KOPT-K1 (cell line): Measurements from ENCODE around the gene LOC128125822.
"Not testable (repeated sequence)": the region's sequence is repeated elsewhere in the genome, so short reads cannot be mapped to it uniquely, and the experiment has no call there.

ENCODE experiments used
- H3K27ac ChIP-seq: fragments of 200-600 bp; sonication (generic); 2 replicates; pipeline ENCODE4 v1.5.1; 2016; ENCODE audit warnings: antibody characterized with exemption, mild to moderate bottlenecking, low read depth, low read length; ENCODE audit not compliant: poor library complexity, severe bottlenecking
- H3K36me3 ChIP-seq: fragments of 200-600 bp; sonication (generic); 2 replicates; pipeline ENCODE4 v1.5.1; 2017; ENCODE audit warnings: antibody characterized with exemption, mild to moderate bottlenecking, low read length, moderate library complexity; ENCODE audit not compliant: insufficient read depth
- H3K9me3 ChIP-seq: fragments of 200-600 bp; sonication (generic); 2 replicates; pipeline ENCODE4 v1.5.1; 2017; ENCODE audit warnings: antibody characterized with exemption, low read length, mild to moderate bottlenecking; ENCODE audit not compliant: insufficient read depth, poor library complexity, severe bottlenecking

The LOC128125822 gene

GRCh38 chr6:63572044-63572746 lies at the start of gene LOC128125822, which contains the start of gene PTP4A1:
Gene LOC128125822 (plus strand): TSS chr6:63572480.
Gene PTP4A1 (plus strand): TSS chr6:63572480. CDS start chr6:63576881, 4,401 bp downstream.
- Histone ChIP-seq H3K27ac (peak within 1 kb of the TSS; percentile 78), H3K36me3 (peaks cover 12% of the 10 kb centered on the region), H3K9me3 (no peaks in the 10 kb centered on the region)

GRCh38 chr6:63522911-63523287 lies 49.4 kb upstream of the LOC128125822 start:
- H3K27ac ChIP-seq, result not testable (repeated sequence)

GRCh38 chr6:63523630-63524029 lies 48.6 kb upstream of the LOC128125822 start:
- H3K36me3 ChIP-seq, result no peaks in the 10 kb centered on the region
- no peak overlapping the region for H3K27ac ChIP-seq
- H3K9me3 ChIP-seq, result no peaks in the 10 kb centered on the region

More at GRCh38 chr6:63522911-63523287, 49.4 kb upstream of the LOC128125822 start:
- not testable (repeated sequence) for H3K36me3 ChIP-seq, H3K9me3 ChIP-seq

GRCh38 chr6:63525186-63525878 lies 46.9 kb upstream of the LOC128125822 start:
- Histone ChIP-seq H3K27ac (no peak overlapping the region), H3K9me3 (no peaks in the 10 kb centered on the region), H3K36me3 (no peaks in the 10 kb centered on the region)

- Histone ChIP-seq H3K36me3 (no peaks in the 10 kb centered on the region), H3K9me3 (no peaks in the 10 kb centered on the region), H3K27ac (no peak overlapping the region)
These were observed 45.3 kb upstream of the LOC128125822 start for GRCh38 chr6:63526931-63527330.

GRCh38 chr6:63527658-63528514 lies 44.4 kb upstream of the LOC128125822 start:
- H3K36me3 ChIP-seq, result no peaks in the 10 kb centered on the region
- no peak overlapping the region for H3K27ac ChIP-seq
- H3K9me3 ChIP-seq, result no peaks in the 10 kb centered on the region

GRCh38 chr6:63529498-63529897 lies 42.8 kb upstream of the LOC128125822 start:
- no peaks in the 10 kb centered on the region for H3K9me3 ChIP-seq
- no peak overlapping the region for H3K27ac ChIP-seq
- H3K36me3 ChIP-seq, result no peaks in the 10 kb centered on the region

GRCh38 chr6:63530182-63530581 lies 42.1 kb upstream of the LOC128125822 start:
- H3K27ac ChIP-seq, result no peak overlapping the region
- H3K36me3 ChIP-seq, result no peaks in the 10 kb centered on the region
- H3K9me3 ChIP-seq, result no peaks in the 10 kb centered on the region

GRCh38 chr6:63530991-63531390 lies 41.3 kb upstream of the LOC128125822 start:
- H3K27ac ChIP-seq, result no peak overlapping the region
- H3K9me3 ChIP-seq, result no peaks in the 10 kb centered on the region
- H3K36me3 ChIP-seq, result no peaks in the 10 kb centered on the region

GRCh38 chr6:63533026-63533425 lies 39.3 kb upstream of the LOC128125822 start:
- no peaks in the 10 kb centered on the region for H3K9me3 ChIP-seq
- no peaks in the 10 kb centered on the region for H3K36me3 ChIP-seq

GRCh38 chr6:63533952-63534351 lies 38.3 kb upstream of the LOC128125822 start:
- no peaks in the 10 kb centered on the region for H3K9me3 ChIP-seq
- no peaks in the 10 kb centered on the region for H3K36me3 ChIP-seq
- no peak overlapping the region for H3K27ac ChIP-seq

More at GRCh38 chr6:63533026-63533425, 39.3 kb upstream of the LOC128125822 start:
- H3K27ac ChIP-seq, result no peak overlapping the region

- H3K27ac ChIP-seq, result no peak overlapping the region
- H3K9me3 ChIP-seq, result no peaks in the 10 kb centered on the region
- H3K36me3 ChIP-seq, result no peaks in the 10 kb centered on the region
These were observed 34.9 kb upstream of the LOC128125822 start for GRCh38 chr6:63537201-63537958.

GRCh38 chr6:63537959-63538300 lies 34.4 kb upstream of the LOC128125822 start:
- Histone ChIP-seq H3K36me3 (no peaks in the 10 kb centered on the region), H3K9me3 (no peaks in the 10 kb centered on the region), H3K27ac (no peak overlapping the region)

GRCh38 chr6:63538550-63538949 lies 33.7 kb upstream of the LOC128125822 start:
- Histone ChIP-seq H3K36me3 (no peaks in the 10 kb centered on the region), H3K27ac (no peak overlapping the region), H3K9me3 (no peaks in the 10 kb centered on the region)
